Left renal cortex interstitium (tissue), 4 donors: ENCODE results near the gene NTRK1. TPM values are rescaled to one million over a fixed set of nuclear protein-coding genes. Genes with fewer than 3 reads are reported as not detected.

Source experiments
- DNase-seq, 4 donors: peaks; one replicate each; pipeline ENCODE4 v3.0.0-alpha.2; 2013; ENCODE audit warnings: low read depth in 4 of 4, low spot score in 2 of 4, missing footprints in 1 of 4
- polyA plus RNA-seq, 4 donors: library from polyadenylated mRNA; unstranded; fragments of 120-200 nt; gene quantifications; one replicate each; pipeline ENCODE4 v1.2.1, GENCODE V29; 2013; ENCODE audit not compliant: insufficient read length in 4 of 4

The NTRK1 gene
- polyA plus RNA-seq, 4 donors = 1.0 to 2.4 (median 1.8) TPM

DNA sequence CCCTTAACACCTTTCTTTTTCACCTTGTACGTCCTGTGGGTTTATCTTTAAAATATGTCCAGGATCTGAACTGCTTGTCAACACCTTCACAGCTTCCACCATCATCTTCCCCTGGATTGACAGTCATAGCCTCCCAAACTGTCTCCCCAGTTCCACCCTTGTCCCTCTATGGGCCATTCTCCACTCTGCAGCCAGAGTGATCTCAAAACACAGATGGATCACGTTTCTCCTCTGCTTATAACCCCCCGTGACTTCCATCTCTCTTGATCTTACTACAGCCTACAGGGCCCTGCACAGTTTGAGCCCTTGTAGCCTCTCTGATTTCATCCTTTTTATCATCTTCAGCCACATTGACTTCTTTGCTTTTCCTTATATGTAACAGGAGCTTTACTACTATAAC, 6.0 kb upstream of the NTRK1 start:
- DNase-seq = no peak

DNA sequence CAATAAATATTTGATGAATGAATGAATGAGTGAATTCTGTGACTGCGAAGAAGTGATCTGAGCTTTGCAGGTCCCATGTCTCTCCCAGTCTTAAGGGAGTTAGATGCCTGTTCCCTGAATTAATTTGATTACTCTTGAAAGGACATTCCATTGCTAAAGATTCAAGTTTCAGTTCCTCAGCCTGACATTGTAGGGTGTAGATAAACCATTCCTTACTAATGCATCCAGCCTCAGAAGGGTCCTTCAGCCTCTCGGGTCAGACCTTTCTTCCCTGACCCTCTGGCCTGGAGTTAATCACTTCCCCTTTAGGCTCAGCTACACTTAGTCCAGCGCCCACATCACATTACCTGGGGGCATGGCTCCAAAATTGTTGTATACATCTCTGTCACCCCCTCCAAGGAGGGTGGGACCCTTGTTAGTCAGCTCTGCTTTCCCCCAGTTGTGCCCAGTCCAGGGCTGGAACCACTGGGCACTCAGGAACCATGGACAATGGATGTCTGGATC, 4.3 kb upstream of the NTRK1 start:
- DNase-seq = no peak

- DNase-seq = no peak
Observed at GRCh38 chr1:156857532-156857931, 3.1 kb upstream of the NTRK1 start.

DNA sequence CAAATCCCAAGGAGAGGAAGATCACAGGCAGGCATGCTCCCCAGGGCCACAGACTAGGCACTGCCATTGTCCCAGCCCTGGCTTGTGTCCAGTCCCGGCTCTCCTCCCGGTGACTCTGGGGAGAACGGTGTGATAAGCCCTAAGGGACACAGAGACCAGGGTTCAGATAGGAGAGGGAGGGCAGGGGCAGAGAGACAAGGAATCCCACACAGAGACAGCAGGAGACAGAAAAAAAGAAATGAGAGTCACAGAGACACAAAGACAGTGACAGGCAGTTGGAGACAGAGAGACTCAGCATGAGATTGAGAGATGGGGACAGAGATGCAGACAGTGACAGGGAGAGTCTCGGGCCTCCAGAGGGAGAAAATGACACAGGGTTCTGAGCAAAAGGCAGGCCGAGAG, 2.1 kb upstream of the NTRK1 start:
- no peak for DNase-seq

- no peak for DNase-seq
Observed at GRCh38 chr1:156858959-156859522, 1.6 kb upstream of the NTRK1 start, which contains the start of gene INSRR. TSS of gene INSRR (minus strand) at chr1:156859117. CDS start at chr1:156858621, 496 bp downstream.

DNA sequence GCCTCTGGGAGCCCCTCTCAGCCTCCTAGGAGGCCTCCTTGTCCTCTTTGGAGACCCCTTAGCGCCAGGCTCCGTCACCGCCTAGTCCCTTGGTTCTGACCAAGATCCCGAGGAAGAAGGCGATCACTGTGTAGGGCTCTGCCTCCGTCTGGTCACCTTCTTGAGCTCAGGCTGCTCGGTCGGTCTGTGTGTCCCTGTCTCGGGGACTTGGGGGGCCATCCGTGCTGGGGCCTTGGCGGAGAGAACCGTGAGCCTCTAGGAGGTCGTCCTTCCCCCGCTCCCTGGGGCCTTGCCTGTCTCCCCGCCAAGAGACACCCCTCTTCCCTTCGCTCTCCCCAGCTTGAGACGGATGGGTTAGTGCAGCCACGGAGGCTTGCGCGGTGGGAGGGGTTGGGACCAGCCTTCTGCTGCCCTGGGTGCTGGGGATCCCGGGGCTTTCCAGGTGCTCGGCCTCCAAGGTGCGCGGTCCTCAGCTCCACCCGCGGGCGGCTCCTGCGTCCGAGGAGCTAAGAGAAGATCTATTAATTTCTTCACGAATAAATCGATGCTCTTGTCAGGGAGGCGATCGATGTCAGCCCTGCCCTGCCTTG, 1.0 kb upstream of the NTRK1 start:
- no peak for DNase-seq

DNA sequence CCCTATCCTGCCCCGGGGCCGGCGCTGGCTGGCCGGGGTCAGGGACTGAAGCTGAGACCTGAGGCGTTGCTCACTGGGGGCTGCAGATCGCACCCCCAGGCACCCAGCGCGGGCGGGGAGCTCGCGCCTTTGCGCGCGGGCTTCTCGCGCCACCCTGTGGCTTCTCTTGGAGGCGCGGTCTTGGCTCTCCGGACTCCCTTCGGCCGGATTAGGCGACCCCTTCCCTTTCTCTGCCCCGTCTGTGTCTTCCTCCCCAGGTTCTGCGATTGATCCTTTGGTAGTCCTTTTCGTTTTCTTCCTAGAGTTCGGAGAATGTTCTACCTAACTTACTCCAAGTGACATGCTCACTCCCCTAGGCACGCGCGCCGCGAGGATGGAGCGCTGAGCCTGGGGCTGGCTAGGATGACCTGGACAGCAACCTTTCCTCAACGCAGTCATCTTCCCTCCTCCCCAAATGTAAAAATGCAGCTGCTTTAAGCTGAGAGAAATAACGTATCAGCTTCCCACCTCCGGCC, 495 bp upstream of the NTRK1 start:
- no peak for DNase-seq

GRCh38 chr1:156862584-156862983, 1.9 kb downstream of the NTRK1 start:
- no peak for DNase-seq

- DNase-seq = no peak
Observed at GRCh38 chr1:156862997-156863599, 2.4 kb downstream of the NTRK1 start.

DNA sequence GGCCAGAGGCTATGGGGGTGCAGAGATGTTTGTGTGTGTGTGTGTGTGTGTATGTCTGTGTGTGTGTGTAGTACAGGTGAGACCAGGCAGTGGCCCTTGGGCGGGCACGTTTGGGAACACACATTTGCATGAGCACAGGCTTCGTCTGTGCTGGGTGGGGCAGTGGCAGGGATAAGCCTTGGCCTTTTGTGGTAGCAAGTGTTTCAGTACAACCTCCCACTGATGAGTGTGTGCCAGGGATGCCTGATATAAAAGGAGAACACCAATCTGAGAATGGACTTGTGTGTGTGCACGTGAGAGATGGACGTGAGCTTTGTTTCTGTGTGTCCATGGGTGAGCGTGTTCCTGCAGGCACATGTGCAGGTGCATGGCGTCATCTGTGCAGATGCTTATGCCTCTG, 3.0 kb downstream of the NTRK1 start:
- DNase-seq = no peak

GRCh38 chr1:156864796-156865195, 4.1 kb downstream of the NTRK1 start:
- no peak for DNase-seq

DNA sequence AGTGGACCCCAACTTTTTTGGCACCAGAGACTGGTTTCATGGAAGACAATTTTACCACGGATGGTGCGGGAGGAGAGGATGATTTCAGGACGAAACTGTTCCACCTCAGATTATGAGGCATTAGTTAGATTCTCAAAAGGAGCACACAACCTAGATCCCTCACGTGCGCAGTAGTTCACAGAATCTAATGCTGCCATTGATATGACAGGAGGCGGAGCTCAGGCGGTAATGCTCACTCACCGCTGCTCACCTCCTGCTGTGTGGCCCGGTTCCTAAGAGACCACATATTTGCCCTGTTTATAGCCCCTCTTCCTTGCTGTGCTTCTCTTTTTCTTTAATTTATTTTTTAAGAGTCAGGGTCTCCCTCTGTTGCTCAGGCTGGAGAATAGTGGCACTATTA, 4.6 kb downstream of the NTRK1 start:
- no peak for DNase-seq

DNA sequence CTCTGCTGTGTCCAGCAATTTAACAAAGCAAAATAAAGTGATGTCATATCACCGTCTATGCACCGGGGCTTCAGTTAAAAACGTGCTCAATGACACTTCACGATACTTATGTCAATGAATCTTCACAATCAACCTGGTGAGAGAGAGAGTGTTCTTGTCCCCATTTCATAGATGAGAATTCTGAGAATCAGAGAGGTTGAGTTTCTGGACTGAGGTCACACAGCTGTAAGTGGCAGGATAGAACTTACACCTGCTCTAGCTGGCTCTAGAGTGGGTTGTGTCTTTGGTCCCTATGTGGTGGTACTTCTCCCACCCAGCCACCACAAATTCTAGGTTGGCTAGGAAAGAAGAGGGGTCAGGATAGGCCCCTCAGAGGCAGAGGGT, 5.2 kb downstream of the NTRK1 start:
- DNase-seq = no peak

DNA sequence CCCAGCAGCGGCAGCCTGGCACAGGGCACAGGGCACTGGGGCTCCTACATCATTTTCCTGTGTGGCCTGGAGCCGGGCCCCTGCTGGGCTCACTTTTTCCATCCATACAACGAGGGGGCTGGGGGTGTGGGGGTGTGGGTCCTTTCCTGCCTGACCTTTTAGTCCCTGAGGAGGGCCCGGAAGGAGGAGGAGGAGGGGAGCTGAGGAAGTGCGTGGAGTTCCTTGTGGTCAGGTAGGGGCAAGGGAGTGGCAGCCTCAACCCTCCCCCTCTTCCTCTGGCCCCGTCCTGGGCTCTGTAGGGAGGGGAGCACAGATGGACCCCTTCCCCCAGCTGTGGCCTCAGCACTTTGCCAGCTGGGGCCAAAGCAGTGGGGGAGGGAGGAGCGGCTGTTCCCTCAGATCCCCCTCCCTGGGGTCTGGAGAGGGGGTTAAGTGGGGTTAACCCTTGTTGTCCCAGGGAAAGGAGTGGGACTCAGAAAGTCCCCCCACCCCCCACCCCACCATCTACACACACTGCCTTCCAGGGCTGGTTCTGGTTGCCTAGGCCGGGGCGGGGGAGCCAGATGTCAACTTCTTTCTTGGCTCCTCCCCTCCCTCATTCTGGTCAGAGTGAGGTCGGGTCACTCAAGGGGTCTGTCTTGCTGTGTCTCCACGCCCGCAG, 5.7 kb downstream of the NTRK1 start:
- no peak for DNase-seq

- no peak for DNase-seq
Observed at GRCh38 chr1:156868341-156868740, 7.7 kb downstream of the NTRK1 start.

DNA sequence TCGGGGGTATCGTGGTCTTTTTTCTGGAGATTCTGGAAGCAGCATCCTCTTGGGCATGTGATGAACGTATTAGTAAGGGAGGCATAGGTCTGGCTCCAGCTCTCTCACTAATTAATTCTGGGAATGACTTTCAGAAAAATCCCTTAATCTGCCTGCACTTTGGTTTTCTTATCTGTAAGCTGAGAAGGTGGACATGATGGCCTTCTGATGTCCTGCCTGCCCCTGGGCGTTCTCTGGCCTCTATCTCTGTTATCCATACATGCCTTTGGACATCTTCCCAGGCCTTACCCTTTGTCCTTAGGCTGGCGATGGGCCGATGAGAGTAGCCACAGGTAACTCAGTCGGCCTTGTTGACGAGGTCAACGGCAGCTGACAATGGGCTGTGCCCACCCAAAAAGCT, 8.8 kb downstream of the NTRK1 start:
- DNase-seq = no peak

- no peak for DNase-seq
Observed at GRCh38 chr1:156873659-156874058, 13.0 kb downstream of the NTRK1 start.

GRCh38 chr1:156874142-156874541, 13.5 kb downstream of the NTRK1 start:
- DNase-seq = no peak

GRCh38 chr1:156874572-156875340, 14.1 kb downstream of the NTRK1 start:
- DNase-seq = no peak

GRCh38 chr1:156875341-156875615, 14.6 kb downstream of the NTRK1 start:
- no peak for DNase-seq

- DNase-seq = no peak
Observed at GRCh38 chr1:156876281-156876680, 15.6 kb downstream of the NTRK1 start.
